Gastroesophageal sphincter (tissue), 3 donors: Measurements from ENCODE around the gene CXorf49.

Experiments used
- CTCF ChIP-seq, 4 experiments: fragments of 200-600 bp in 2 of 4; fragments of 450-650 bp in 2 of 4; sonication (generic) in 1 of 4; IDR thresholded peaks; one replicate each; pipeline ENCODE4 v1.5.1; 2017 to 2019; ENCODE audit warnings: antibody characterized with exemption in 4 of 4, mild to moderate bottlenecking in 2 of 4, moderate library complexity in 2 of 4
- EP300 ChIP-seq: sonication (generic); formaldehyde crosslinking; IDR thresholded peaks from one replicate; pipeline ENCODE4 v1.6.1; 2017; ENCODE audit warnings: antibody characterized with exemption, mild to moderate bottlenecking
- POLR2A ChIP-seq, 2 donors: fragments of 450-650 bp; IDR thresholded peaks; one replicate each; pipeline ENCODE4 v1.6.1; 2017; ENCODE audit warnings: antibody characterized with exemption in 2 of 2, mild to moderate bottlenecking in 2 of 2, moderate library complexity in 1 of 2
- POLR2AphosphoS5 ChIP-seq: sonication (generic); formaldehyde crosslinking; IDR thresholded peaks from one replicate; pipeline ENCODE4 v1.6.1; 2017; ENCODE audit warnings: antibody characterized with exemption

GRCh38 chrX:71668248-71668595 lies 49.9 kb downstream of the CXorf49 start:
- TF ChIP-seq CTCF (IDR thresholded peaks at IDR 0.05), result no peak
- no peak for TF ChIP-seq POLR2A (IDR thresholded peaks at IDR 0.05)
- TF ChIP-seq EP300, result no peak
- no peak for TF ChIP-seq POLR2AphosphoS5
